GM10847 (cell line): ENCODE measurements around the gene DDIT3.

Experiments
- POLR2A ChIP-seq: IDR thresholded peaks from 2 replicates; pipeline ENCODE4 v1.6.1; 2011; ENCODE audit not compliant: insufficient read length; ENCODE audit errors: extremely low read depth

The DDIT3 gene

DNA sequence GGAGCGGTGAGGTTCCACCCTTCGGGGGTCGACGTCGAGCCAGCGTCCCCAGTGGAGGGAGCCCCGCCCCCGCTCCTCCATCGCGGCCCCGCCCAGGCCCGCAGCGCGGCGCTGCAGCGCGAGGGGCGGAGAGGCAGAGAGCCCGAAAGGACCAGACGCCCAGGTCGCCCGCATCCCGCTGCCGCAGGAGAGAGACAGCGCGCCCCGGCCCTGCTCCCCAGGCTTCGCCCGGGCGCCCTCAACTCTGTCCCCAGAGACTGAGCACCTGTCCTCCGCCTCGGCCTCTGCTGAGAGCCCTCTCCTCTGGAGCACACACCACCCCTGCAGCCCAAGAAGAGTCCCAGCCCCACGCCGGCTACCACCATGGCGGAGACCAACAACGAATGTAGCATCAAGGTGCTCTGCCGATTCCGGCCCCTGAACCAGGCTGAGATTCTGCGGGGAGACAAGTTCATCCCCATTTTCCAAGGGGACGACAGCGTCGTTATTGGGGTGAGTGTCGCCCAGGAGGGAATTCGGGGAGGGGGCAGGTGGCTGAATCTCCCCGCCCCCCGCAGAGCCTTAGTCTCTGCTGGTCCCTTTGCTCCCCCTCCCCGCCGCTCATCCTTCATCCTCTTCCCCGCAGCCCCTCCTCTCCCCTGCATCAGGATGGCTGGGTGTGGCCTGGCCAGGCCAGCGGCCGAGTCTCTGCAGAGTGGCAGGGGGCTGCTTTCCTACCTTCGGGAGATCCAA lies 29.8 kb upstream of the DDIT3 start, which contains the start of gene KIF5A:
TSS of gene KIF5A (plus strand) at position 136 of the 732 bp plus-strand sequence. CDS start at position 364, 228 bp downstream.
- TF ChIP-seq POLR2A, result no peak

DNA sequence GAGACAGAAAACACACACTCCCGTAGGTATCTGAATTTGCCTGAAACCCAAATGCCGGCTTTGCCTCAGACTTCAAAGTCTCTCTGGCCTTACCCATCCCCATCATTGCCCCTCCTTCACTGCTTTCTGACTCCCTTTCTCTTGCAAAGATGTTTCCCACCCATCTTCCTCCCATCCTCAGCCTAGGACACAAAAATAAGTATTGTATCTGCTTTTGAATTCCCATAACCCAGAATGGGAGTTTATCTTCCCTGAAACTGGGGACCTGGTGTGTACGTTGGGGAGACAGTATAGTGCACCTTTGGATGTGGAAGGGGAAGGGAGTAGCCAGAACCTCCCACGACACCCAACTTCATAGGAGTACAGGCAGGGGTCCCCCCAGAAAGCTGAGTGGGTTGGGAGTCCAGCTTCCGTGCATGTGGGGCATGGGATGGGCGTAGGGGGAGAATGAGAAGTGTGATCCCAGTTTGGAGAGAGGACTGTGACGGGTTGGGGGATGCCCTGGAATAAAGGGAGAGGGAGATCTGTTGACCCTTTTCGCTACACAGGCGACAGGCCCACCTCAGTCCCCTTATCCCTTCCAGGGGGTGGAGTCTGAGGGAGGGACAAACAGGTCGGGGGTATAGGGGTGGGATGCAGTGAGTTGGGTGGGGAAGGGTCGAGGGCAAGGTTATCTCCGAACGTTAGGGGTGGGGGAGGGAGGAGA lies 29.0 kb upstream of the DDIT3 start:
- TF ChIP-seq POLR2A, result no peak

DNA sequence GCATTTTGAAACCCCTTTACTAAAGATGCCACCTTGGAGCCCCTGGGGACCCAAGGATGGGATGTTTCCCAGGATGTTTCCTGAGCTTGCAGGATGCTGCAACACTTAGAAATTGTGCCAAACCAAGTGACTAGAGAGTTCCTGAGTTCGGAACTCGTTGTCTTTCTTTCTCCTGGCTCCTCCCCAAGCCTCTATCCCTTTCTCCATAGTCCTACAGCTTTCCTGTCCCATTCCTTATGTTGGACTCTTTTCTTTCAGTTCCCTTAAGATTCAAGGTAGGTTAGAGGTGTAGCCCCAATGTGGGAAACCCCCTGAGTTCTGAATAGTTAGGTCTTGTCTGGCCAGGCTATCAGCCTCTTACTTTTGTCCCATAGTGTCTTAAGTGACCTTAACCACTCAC lies 28.2 kb upstream of the DDIT3 start:
- TF ChIP-seq POLR2A, result no peak

DNA sequence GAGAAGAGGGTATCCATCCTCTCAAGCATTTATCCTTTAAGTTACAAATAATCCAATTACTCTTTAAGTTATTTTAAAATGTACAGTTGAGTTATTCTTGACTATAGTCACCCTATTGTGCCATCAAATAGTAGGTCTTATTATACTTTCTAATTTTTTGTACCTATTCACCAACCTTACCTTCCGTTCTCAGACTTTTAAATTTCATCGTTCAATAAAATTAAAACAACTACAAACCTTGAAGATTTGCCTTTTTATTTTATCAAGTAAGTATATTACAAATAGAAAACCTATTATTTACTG lies 27.6 kb upstream of the DDIT3 start:
- TF ChIP-seq POLR2A, result no peak

DNA sequence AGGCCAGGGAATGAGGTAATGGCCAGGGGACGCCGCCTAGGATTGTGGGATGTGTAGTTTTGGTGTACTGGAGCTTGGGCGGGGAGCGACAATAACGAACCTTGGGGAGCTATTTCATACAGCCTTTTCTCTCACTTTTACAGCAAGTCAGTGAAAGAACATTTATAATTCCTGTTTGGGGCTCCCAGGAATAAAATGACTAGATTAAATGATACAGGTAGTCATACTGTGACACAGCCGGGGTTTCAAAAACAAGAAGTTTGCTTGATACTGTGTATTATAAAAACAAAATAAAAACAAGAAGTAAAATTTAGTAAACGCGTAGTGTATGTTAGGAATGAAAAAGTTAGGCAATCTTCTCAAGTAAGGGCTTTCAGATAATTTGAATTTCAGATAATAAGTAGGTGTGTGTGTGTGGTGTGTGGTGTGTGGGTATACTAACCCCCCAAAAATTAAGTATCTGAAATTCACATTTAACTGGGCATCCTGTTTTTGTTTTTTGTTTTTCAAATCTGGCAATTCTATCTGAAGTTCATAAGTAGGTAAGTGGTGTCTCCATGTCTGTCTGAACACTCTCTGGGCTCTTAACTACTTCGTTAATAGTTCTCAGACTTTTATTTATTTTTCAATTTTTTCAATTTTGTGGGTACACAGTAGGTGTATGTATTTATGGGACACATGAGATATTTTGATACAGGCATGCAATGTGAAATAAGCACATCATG lies 27.1 kb upstream of the DDIT3 start:
- no peak for TF ChIP-seq POLR2A

DNA sequence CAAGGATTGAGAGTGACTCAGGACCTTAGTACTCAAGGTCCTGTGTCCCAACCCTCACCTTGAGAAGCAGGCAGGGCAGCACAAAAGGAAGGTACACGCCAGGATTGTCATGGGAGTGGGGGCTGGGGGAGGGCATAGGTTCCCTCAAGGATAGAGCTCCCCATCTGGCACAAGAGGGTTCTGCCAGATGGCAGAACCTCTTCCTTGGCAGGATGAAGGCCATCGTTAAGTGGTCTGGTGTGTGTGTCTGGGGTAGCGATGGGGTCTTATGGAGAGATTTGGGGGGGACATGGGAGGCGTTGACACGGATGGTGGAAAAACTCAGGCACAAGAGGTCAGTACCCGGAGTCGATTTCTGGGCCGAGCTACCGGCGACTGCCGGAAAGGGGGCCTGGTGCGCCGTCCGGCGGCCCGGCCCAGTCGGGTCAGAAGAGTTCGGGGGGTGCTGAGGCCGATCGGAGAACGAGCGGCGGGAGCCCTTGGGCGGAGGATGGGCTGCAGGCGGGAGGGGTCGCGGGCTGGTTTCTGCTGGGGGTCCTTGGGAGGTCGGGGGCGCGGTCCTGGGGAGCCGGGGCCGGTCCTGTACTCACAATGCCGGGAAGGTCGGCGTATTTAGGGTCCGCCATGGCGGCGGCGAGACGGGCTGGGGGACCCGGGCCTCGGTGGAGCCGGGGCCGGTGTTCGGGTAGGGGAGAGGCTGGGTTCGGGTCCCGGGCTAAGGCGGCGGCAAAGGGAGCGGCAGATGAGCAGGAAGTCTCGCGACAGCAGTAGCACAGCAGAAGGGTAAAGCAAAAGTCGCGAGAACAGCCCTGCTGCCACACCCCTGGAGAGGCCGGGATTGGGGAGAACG lies 26.3 kb upstream of the DDIT3 start, which contains the start of gene DCTN2:
TSS of gene DCTN2 (minus strand) at position 755 of the 850 bp plus-strand sequence. CDS start at position 626, 129 bp downstream.
- no peak for TF ChIP-seq POLR2A

DNA sequence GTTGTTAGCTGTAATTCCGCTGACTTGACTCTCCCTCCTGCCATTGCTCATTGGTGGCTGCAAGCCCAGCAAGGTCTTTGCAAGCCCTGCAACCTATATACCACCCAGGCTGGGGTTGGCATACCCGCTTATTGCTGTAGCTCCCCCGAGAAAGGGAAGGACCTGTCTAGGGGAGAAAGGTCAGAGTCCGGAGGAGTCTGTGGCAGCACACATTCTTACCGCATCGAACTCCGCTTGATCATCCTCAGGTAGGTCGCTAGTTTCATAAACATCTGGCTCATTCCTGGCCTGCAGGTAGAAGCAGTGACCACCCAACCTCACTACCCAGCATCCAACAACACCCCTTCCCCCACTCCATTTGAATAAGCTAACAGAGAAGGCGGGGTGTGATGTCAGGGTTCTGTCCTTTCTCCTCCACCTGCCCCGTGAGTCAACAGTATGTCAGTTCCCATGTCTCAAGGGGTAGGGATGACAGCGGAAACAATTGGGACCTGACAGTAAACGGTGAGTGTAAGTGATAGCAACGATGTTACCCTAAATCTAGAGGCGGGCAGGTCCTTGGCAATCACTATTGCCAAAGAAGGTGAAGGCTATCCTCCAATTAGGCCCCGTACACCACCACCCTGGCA lies 25.6 kb upstream of the DDIT3 start:
- TF ChIP-seq POLR2A, result no peak

DNA sequence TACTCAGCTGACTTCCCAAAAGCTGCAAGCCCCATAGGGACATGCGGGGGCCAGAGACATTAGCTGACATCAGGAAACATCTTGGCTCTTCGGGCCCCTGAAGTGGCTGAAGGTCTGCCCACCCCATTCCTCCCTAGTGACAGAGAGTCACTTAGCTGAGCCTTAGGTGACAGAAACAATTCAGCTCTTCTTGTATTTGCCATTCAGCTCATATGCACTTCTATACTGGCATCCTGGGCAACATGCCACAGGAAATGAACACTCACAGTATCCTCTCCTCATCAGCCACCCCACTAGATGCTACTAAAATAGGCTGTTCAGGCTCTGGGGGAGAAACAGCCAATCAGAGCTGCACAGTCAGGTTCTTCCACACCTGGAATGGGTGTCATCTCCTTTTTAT lies 23.3 kb upstream of the DDIT3 start:
- TF ChIP-seq POLR2A, result no peak

DNA sequence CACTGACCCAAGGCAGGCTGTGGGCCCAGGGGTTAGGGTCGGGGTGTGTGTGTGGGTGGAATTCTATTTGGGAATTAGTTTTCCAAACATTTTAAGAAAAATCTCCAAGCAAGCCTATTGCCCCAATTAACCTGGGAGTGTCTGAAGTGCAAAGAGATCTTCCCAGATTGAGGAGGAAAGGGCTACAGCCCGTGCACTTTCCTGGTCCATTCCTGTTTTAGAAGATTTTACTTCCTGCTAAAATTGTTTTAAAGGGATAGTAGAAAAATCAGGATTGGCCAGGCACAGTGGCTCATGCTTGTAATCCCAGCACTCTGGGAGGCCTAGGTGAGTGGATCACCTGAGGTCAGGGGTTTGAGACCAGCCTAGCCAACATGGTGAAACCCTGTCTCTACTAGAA lies 21.4 kb upstream of the DDIT3 start:
- TF ChIP-seq POLR2A, result no peak

DNA sequence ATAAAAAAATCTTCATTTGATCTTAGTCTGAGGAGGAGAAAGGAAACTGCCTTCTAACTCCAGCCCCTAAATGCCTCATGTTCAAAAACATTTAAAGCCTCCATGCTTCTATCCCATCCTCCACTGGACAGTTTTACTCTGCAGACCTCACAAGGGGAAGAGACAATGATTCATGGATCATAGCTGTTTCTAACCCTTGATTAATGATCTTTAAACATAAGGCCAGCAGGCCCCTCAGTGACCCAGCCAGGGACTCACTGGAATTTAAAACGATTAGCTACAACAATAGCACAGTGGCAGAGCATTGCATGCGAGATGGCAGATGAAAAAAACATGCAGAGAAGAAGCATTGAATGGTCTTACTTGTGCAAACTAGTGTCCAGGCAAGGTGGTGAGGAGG lies 20.7 kb upstream of the DDIT3 start:
- no peak for TF ChIP-seq POLR2A

DNA sequence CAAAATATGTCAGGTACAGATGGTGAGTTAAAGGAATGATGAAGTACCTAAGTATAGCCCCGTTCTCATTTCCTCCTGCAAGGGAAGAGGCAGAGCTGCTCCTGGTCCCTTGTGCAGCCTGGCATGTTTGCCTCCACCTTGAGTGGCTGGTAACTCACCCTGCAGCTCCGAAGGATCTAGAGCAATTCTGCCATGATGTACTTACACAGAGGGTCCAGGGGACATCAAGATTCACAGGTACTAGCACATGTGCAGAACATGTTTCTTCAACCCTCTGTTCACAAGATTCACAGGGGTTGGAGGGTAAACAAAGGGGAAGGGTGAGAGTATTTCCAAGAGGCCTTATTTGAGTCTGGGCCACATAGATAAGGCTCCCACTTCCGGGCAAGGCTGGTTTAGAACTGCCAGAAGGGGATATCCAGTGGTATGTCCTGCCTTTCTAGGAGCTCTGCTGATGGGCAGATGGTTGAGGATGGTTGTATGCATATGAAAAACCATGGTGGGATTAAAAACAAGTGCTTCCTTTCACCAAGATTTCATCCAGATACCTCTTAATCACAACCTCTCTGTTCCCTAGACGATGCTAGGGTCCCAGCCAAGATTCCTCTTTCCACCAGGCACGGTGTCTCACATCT lies 18.9 kb upstream of the DDIT3 start:
- TF ChIP-seq POLR2A, result no peak

DNA sequence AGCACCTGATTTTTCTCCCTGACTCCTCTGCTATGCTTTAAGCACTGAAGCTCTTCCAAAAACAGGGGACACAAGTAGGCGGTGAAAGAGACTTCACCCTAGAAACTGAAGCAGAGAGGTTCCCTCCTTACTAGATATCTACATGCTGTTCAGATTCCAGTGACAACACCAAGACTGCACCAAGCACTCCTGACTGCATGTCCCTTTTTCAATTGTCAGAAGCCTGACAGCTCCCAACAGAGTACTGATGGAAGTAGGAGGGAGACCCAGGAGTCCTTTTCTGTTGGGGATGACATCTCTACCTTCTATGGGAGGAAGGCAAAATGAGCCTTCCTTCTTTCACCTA lies 16.3 kb upstream of the DDIT3 start:
- TF ChIP-seq POLR2A, result no peak

DNA sequence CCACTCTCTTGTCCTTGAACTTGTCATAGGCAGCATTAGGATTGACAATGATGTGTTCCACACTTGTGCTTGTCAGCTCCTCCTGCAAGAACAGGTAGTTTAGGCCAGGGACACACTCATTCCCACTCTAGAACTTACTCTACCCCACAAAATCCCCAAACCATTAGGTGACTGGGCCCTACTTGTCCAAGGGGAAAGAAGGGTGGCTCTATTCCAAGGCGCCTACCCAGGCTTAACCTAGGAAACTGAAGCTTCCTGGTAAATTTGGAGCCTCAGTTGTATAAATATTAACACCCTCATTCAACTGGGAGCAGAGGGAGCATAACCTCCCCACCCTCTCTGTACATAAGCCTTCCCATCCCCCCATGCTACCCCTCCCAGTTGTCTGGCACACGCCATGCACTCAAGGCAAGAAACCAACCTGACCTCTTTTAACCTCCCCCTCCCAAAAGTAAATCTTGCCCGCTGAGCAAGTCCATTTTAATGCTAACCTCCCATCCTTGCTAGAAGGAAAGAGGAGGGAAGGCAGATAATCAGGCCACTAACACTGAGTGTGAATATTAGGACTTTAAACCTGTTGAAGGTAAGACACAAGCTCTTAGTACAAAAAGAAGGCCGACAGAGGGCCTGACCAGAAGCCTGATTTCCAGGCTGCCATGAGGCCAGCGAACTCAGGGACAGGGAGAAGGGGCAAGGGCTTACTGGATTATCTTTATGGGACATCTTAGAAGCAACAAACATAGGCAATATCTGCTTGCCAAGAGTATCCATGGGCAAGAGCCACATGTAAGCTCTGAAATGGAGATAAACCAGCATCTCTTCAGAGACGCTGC lies 15.7 kb upstream of the DDIT3 start:
- TF ChIP-seq POLR2A, result no peak
